VCaP (cell line): ENCODE results near the gene COL26A1.

Experiments used
- H3K27ac ChIP-seq: fragments of 450-650 bp; 2 replicates; pipeline ENCODE4 v1.5.1; 2017
- TF ChIP-seq, protein P1 (sequence below): fragments of 450-650 bp; conservative IDR thresholded peaks from 2 replicates; pipeline ENCODE4 v1.5.1; 2017; ENCODE audit warnings: mild to moderate bottlenecking, moderate library complexity

COL26A1 gene

GRCh38 chr7:101376601-101377000, 13.9 kb downstream of the COL26A1 start:
- TF ChIP-seq, protein P1, sequence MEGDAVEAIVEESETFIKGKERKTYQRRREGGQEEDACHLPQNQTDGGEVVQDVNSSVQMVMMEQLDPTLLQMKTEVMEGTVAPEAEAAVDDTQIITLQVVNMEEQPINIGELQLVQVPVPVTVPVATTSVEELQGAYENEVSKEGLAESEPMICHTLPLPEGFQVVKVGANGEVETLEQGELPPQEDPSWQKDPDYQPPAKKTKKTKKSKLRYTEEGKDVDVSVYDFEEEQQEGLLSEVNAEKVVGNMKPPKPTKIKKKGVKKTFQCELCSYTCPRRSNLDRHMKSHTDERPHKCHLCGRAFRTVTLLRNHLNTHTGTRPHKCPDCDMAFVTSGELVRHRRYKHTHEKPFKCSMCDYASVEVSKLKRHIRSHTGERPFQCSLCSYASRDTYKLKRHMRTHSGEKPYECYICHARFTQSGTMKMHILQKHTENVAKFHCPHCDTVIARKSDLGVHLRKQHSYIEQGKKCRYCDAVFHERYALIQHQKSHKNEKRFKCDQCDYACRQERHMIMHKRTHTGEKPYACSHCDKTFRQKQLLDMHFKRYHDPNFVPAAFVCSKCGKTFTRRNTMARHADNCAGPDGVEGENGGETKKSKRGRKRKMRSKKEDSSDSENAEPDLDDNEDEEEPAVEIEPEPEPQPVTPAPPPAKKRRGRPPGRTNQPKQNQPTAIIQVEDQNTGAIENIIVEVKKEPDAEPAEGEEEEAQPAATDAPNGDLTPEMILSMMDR, result no peak
- no peak overlapping the region for H3K27ac ChIP-seq

DNA sequence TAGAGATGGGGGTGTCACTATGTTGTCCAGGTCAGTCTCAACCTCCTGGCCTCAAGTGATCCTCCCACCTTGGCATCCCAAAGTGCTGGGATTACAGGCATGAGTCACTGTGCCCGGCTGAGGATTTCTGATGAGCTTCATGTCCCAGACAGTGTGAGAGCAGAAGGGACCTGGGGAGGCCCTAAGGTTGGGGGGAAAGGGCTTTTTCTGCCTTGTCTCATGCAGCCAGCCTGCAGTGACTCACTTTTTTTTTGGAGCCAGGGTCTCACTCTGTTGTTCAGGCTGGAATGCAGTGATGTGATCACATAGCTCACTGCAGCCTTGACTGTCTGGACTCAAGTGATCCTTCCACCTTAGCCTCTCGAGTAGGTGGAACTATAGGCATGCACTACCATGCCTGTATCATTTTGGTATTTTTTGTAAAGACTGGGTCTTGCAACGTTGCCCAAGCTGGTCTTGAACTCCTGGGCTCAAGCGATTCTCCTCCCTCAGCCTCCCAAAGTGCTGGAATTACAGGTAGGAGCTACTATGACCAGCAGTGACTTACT, 14.6 kb downstream of the COL26A1 start:
- TF ChIP-seq, protein P1, result no peak
- H3K27ac ChIP-seq, result no peak overlapping the region

GRCh38 chr7:101378751-101379174, 16.1 kb downstream of the COL26A1 start:
- TF ChIP-seq, protein P1, result no peak
- H3K27ac ChIP-seq, result no peak overlapping the region

DNA sequence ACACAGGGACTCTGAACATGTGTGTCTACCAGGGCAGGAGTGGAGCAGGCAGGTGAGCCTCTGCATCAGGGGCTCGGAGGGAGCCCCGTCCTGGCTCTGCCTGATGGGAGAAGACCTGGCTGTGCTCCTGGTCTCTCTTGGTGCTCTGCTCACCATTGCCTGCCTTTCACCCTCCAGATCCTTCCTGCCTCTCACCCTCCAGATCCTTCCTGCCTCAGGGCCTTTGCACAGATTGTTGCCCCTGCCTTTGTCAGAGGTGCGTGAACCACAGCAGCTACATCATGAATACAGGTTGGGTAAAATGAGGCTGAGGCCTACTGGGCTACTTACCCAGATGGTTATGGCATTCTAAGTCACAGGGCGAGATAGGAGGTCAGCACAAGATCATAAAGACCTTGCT, 16.6 kb downstream of the COL26A1 start:
- no peak overlapping the region for H3K27ac ChIP-seq
- TF ChIP-seq, protein P1, result no peak

DNA sequence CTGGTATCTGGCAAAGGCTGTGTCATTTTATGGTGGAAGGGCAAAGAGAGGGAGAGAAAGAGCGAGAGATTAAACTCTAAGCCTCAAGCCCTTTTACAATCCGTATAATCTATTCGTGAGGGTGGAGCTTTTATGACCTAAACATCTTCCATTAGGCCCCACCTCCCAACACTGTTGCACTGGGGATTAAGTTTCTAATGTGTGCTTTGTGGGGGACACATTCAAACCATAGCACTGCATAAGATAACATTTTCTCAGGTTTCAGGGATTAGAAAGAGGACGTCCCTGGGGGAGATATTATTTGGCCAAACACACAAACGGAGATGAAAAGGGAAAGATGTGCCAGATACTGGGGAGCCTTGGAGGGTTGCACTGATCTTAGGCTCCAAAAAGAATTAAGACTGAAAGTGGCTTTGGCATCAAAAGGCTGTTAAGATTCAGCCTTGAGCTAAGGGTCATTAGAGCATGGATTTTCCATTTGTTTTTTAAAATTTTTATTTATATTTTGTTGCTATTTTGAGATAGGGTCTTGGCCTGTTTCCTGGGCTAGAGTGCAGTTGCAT, 19.0 kb downstream of the COL26A1 start:
- TF ChIP-seq, protein P1, result no peak
- H3K27ac ChIP-seq, result peak overlapping the region; percentile 85; the same call in 1 of the 2 replicates

DNA sequence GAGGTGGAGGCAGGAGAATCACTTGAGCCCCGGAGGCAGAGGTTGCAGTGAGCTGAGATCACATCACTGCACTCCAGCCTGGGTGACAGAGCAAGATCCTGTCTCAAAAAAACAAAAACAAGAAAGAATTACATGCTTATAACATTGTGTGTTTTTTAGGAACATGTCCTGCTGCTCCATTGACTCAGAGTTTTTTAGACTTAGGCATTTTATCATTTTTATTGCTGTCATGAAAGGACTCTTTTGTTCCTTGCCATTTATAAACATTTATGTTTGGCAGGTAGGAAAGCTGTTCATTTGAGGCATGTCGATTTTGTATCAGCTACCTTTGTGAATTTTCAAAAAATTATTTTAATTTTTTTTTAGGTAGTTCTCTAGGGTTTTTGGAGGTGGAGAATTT, 20.3 kb downstream of the COL26A1 start:
- H3K27ac ChIP-seq, result peak overlapping the region; percentile 85
- TF ChIP-seq, protein P1, result no peak

DNA sequence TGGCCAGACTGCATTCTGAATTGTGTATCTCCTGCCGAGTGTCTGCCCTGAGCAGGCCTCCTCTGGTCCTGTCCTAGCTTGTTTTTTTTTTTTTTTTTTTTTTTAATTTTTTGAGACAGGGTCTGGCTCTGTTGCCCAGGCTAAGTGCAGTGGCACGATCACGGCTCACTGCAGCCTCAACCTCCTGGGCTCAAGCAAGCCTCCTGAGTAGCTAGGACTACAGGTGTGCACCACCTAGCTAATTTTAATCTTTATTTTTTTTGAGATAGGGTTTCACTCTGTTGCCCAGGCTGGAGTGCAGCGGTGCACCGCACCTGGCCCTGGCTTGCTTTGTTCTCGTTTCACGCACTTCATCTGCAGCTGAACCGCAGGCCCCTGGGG, 23.5 kb downstream of the COL26A1 start:
- no peak overlapping the region for H3K27ac ChIP-seq
- TF ChIP-seq, protein P1, result no peak
